Neural progenitor cell (in vitro differentiated cells): Measurements from ENCODE around the gene NFE2L2. TPM values are rescaled to one million over a fixed set of nuclear protein-coding genes. Genes with fewer than 3 reads are reported as not detected.

ENCODE experiments used
- DNase-seq: peaks from one replicate; pipeline ENCODE4 v3.0.0-alpha.2; 2016; ENCODE audit warnings: low spot score
- H2AFZ ChIP-seq: fragments of 200-600 bp; sonication (generic); replicated peaks from 2 replicates; pipeline ENCODE4 v1.6.1; 2016; ENCODE audit warnings: antibody characterized with exemption
- H3F3A ChIP-seq: fragments of 200-600 bp; sonication (generic); 2 replicates; pipeline ENCODE4 v1.6.1; 2016; ENCODE audit warnings: antibody characterized with exemption, low read depth
- H3K27ac ChIP-seq: fragments of 200-600 bp; sonication (generic); 2 replicates; pipeline ENCODE4 v1.5.1; 2016; ENCODE audit warnings: mild to moderate bottlenecking
- H3K27me3 ChIP-seq: fragments of 200-600 bp; sonication (generic); 2 replicates; pipeline ENCODE4 v1.6.1; 2016; ENCODE audit warnings: mild to moderate bottlenecking, moderate library complexity
- H3K36me3 ChIP-seq: fragments of 200-600 bp; sonication (generic); 2 replicates; pipeline ENCODE4 v1.5.1; 2016
- H3K4me1 ChIP-seq: fragments of 200-600 bp; sonication (generic); 2 replicates; pipeline ENCODE4 v1.6.1; 2016; ENCODE audit warnings: mixed run types
- H3K4me2 ChIP-seq: fragments of 200-600 bp; sonication (generic); 2 replicates; pipeline ENCODE4 v1.6.1; 2016
- H3K4me3 ChIP-seq: fragments of 200-600 bp; sonication (generic); 2 replicates; pipeline ENCODE4 v1.5.1; 2016
- H3K79me2 ChIP-seq: fragments of 200-600 bp; sonication (generic); 2 replicates; pipeline ENCODE4 v1.6.1; 2016; ENCODE audit warnings: low read depth
- H3K9ac ChIP-seq: fragments of 200-600 bp; sonication (generic); 2 replicates; pipeline ENCODE4 v1.6.1; 2016
- H3K9me3 ChIP-seq: fragments of 200-600 bp; sonication (generic); 2 replicates; pipeline ENCODE4 v1.5.1; 2016; ENCODE audit warnings: low read depth
- H4K20me1 ChIP-seq: fragments of 200-600 bp; sonication (generic); 2 replicates; pipeline ENCODE4 v1.6.1; 2016; ENCODE audit warnings: low read depth
- H3K27ac Mint-ChIP-seq: 3 replicates; pipeline ENCODE4 v1.8.0; 2021; ENCODE audit warnings: mixed read lengths
- H3K27me3 Mint-ChIP-seq: 2 replicates; pipeline ENCODE4 v1.8.0; 2022; ENCODE audit warnings: low read depth, mild to moderate bottlenecking, inconsistent platforms, moderate library complexity, mixed read lengths; ENCODE audit not compliant: insufficient read depth
- H3K36me3 Mint-ChIP-seq: 3 replicates; pipeline ENCODE4 v1.8.0; 2021; ENCODE audit warnings: mixed read lengths
- H3K4me1 Mint-ChIP-seq: 3 replicates; pipeline ENCODE4 v1.8.0; 2021; ENCODE audit warnings: mixed read lengths
- H3K4me3 Mint-ChIP-seq: 3 replicates; pipeline ENCODE4 v1.8.0; 2021; ENCODE audit warnings: mild to moderate bottlenecking, moderate library complexity, mixed read lengths
- H3K9me3 Mint-ChIP-seq: 3 replicates; pipeline ENCODE4 v1.8.0; 2020; ENCODE audit warnings: mixed read lengths
- EZH2 ChIP-seq: fragments of 200-600 bp; sonication (generic); IDR thresholded peaks from 2 replicates; pipeline ENCODE4 v1.6.1; 2017; ENCODE audit warnings: antibody characterized with exemption, mild to moderate bottlenecking, moderate library complexity
- EZH2phosphoT487 ChIP-seq: fragments of 200-600 bp; sonication (generic); IDR thresholded peaks from 2 replicates; pipeline ENCODE4 v1.6.1; 2017; ENCODE audit warnings: antibody characterized with exemption
- total RNA-seq: library from RNA; depleted of rRNA; stranded (reverse); fragments of >200 nt; gene quantifications from 2 replicates; pipeline ENCODE4 v1.2.3, GENCODE V29; 2015; ENCODE audit warnings: low replicate concordance
- TF ChIP-seq, protein P1 (sequence below): fragments of 200-600 bp; sonication (generic); IDR thresholded peaks from 2 replicates; pipeline ENCODE4 v1.5.1; 2017; ENCODE audit warnings: antibody characterized with exemption, mild to moderate bottlenecking

The NFE2L2 gene
- total RNA-seq, result 13.9 and 17.7 TPM in 2 replicates

DNA sequence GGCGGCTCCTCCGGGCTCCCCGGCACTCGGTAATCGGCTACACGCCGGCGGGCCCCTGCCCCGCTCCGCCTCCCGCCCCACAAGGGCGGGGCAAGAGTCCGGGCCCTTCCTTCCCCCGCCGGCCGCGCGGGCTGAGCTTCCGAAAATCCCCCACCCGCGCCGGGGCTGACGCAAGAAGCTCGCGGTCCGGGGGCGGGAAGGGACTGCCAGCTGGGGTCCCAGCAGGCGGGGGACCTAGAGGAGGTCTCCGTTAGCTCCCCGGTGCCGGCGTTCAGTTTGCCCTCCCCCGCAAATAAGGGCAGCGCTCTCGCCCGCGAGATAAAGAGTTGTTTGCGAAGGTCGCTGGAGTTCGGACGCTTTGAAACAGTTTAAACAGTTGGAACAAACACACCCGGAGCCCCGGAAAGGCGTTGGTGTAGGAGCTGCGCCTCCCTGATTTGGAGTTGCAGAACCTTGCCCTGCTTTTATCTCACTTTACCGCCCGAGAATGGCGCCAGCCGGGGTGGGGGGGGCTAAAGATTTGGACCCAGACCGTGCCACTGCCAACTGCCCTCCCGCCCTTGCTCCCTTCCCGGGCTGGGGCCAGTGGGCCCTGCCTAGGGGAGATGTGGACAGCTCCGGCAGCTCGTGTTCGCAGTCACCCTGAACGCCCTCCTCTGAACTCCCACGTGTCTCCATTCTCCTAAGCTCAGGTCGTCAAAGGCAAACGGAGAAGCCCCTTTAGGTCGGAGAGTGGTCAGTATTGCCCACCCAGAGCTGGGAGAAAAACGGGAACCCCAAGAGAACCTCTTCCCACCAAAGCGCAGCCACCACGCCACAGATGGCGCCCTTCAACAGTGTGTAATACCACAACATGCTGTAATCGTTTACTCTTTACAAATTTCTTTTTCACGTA, at the start of gene NFE2L2:
NFE2L2 (minus strand) TSS at position 35 of the 895 bp plus-strand sequence. CDS start 151 bp downstream, outside the sequence.
- Mint-ChIP-seq H3K4me1 (peaks cover 34% of the 10 kb centered on the region), H3K9me3 (no peaks in the 10 kb centered on the region), H3K36me3 (no peaks in the 10 kb centered on the region), H3K27me3 (peaks cover 3% of the 10 kb centered on the region), H3K27ac (peak within 1 kb of the TSS; percentile 98), H3K4me3 (peak within 1 kb of the TSS; percentile 95)
- peaks cover 34% of the 10 kb centered on the region for H3K79me2 ChIP-seq
- DNase-seq, result peak; percentile 90
- TF ChIP-seq EZH2, result no peak
- TF ChIP-seq, protein P1, sequence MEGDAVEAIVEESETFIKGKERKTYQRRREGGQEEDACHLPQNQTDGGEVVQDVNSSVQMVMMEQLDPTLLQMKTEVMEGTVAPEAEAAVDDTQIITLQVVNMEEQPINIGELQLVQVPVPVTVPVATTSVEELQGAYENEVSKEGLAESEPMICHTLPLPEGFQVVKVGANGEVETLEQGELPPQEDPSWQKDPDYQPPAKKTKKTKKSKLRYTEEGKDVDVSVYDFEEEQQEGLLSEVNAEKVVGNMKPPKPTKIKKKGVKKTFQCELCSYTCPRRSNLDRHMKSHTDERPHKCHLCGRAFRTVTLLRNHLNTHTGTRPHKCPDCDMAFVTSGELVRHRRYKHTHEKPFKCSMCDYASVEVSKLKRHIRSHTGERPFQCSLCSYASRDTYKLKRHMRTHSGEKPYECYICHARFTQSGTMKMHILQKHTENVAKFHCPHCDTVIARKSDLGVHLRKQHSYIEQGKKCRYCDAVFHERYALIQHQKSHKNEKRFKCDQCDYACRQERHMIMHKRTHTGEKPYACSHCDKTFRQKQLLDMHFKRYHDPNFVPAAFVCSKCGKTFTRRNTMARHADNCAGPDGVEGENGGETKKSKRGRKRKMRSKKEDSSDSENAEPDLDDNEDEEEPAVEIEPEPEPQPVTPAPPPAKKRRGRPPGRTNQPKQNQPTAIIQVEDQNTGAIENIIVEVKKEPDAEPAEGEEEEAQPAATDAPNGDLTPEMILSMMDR, result peak; percentile 37
- no peak for TF ChIP-seq EZH2phosphoT487
- H3K27me3 ChIP-seq, result no peaks in the 10 kb centered on the region
- H3K9ac ChIP-seq, result peak within 1 kb of the TSS; percentile 51
- H3K4me2 ChIP-seq, result peak within 1 kb of the TSS; percentile 92
- H4K20me1 ChIP-seq, result peaks cover 8% of the 10 kb centered on the region
- H3F3A ChIP-seq, result peaks cover 32% of the 10 kb centered on the region
- H3K4me1 ChIP-seq, result peaks cover 28% of the 10 kb centered on the region
- H3K9me3 ChIP-seq, result no peaks in the 10 kb centered on the region
- H2AFZ ChIP-seq, result peak within 1 kb of the TSS; percentile 77
- no peaks in the 10 kb centered on the region for H3K36me3 ChIP-seq
- peak within 1 kb of the TSS; percentile 97 for H3K4me3 ChIP-seq
- H3K27ac ChIP-seq, result peak within 1 kb of the TSS; percentile 73

DNA sequence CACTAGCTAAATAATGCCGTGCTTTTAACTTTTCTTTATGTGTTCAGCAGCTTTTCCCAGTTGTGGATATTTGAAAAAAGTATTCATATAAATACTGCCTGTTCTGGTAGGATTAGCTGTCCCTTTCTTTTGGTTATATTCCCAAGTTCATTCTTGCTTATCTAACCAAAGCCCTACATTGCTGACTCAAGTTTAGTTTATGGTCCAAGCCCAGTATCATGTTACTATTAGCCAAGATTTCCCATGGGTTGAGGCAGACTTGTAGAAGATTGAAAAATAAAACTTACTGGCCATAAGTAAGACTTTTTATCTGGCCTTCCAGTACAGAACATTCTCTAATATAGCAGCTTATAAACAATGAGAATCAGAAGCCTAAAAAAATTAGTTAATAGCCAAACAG, 49.7 kb upstream of the NFE2L2 start:
- Mint-ChIP-seq H3K27me3 (peaks cover 2% of the 10 kb centered on the region), H3K36me3 (no peaks in the 10 kb centered on the region), H3K9me3 (no peaks in the 10 kb centered on the region), H3K4me3 (no peak overlapping the region), H3K27ac (no peak overlapping the region), H3K4me1 (no peaks in the 10 kb centered on the region)
- H3K27me3 ChIP-seq, result no peaks in the 10 kb centered on the region
- H3K4me1 ChIP-seq, result peaks cover 11% of the 10 kb centered on the region
- H3K9ac ChIP-seq, result no peak overlapping the region
- no peak for TF ChIP-seq EZH2phosphoT487
- TF ChIP-seq EZH2, result no peak
- TF ChIP-seq, protein P1, result no peak
- H3K79me2 ChIP-seq, result no peaks in the 10 kb centered on the region
- no peaks in the 10 kb centered on the region for H3K9me3 ChIP-seq
- no peaks in the 10 kb centered on the region for H4K20me1 ChIP-seq
- no peak overlapping the region for H3K27ac ChIP-seq
- no peaks in the 10 kb centered on the region for H3K36me3 ChIP-seq
- no peak overlapping the region for H3K4me2 ChIP-seq
- H2AFZ ChIP-seq, result no peak overlapping the region
- no peaks in the 10 kb centered on the region for H3F3A ChIP-seq
- H3K4me3 ChIP-seq, result no peak overlapping the region
- DNase-seq, result no peak

DNA sequence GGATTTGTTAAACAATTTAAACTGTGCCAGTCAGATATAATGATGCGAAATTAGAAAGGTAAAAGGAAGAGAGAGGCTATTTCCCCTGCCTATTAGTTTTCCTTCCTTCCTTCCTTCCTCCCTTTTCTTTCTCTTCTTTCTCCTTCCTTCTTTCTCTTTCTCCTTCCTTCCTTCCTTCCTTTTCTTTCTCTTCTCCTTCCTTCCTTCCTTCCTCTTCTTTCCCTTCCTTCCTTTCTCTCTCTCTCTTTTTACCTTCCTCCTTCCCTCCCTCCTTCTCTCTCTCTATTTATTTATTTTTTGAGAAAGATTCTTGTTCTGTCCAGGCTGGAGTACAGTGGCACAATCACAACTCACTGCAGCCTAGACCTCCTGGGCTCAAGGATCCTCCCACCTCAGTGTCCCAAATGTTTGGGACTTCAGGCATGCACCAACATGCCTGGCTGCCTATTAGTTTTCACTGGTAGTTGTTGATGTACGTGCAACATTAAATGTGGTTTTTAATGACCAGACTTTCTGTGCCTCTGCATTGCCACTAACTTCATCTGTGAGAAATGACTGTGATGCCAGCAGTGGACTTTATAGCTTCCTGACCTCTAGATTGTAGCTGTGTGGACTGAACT, 48.7 kb upstream of the NFE2L2 start:
- no peak overlapping the region for H3K27ac Mint-ChIP-seq
- no peak overlapping the region for H3K4me3 ChIP-seq

More for the DNA sequence above, 48.7 kb upstream of the NFE2L2 start:
- Histone ChIP-seq H3K27me3 (no peaks in the 10 kb centered on the region), H2AFZ (no peak overlapping the region), H3K9me3 (no peaks in the 10 kb centered on the region), H3K4me2 (no peak overlapping the region), H3K9ac (no peak overlapping the region), H3K36me3 (no peaks in the 10 kb centered on the region), H3K27ac (no peak overlapping the region), H3K79me2 (no peaks in the 10 kb centered on the region), H3F3A (no peaks in the 10 kb centered on the region), H3K4me1 (peaks cover 11% of the 10 kb centered on the region), H4K20me1 (no peaks in the 10 kb centered on the region)
- Mint-ChIP-seq H3K27me3 (peaks cover 2% of the 10 kb centered on the region), H3K4me1 (no peaks in the 10 kb centered on the region), H3K9me3 (no peaks in the 10 kb centered on the region), H3K4me3 (no peak overlapping the region), H3K36me3 (no peaks in the 10 kb centered on the region)
- TF ChIP-seq, protein P1, result no peak
- TF ChIP-seq EZH2, result no peak
- no peak for TF ChIP-seq EZH2phosphoT487
- no peak for DNase-seq
